GM13976 (cell line): Measurements from ENCODE around the gene TACC2.

ENCODE experiments used
- DNase-seq: peaks from one replicate; pipeline ENCODE4 v3.0.0; 2012; ENCODE audit warnings: low spot score
- CTCF ChIP-seq: IDR thresholded peaks from 2 replicates; pipeline ENCODE4 v1.5.1; 2012; ENCODE audit warnings: borderline replicate concordance, mild to moderate bottlenecking; ENCODE audit not compliant: insufficient read depth; ENCODE audit errors: extremely low read depth, missing control alignments, control extremely low read depth
- in situ Hi-C: fragments of 300-500 bp; cut with MboI; formaldehyde crosslinking; loops from one replicate; pipeline ENCODE4 v1.12.0; 2022; ENCODE audit warnings: low sequenced_read_pairs, mixed read lengths, inconsistent platforms; ENCODE audit not compliant: unreplicated experiment

Gene TACC2

GRCh38 chr10:122251459-122252255 is 262.7 kb downstream of the TACC2 start:
- no peak for DNase-seq
- no peak for TF ChIP-seq CTCF
- in situ Hi-C loops, result no loop called here

- no peak for TF ChIP-seq CTCF
- DNase-seq, result no peak
- in situ Hi-C loops, result no loop called here
Observed at GRCh38 chr10:122252805-122253204, 263.8 kb downstream of the TACC2 start.

- in situ Hi-C loops, result no loop called here
- no peak for DNase-seq
- TF ChIP-seq CTCF, result no peak
Observed at GRCh38 chr10:122253605-122254004, 264.6 kb downstream of the TACC2 start.

GRCh38 chr10:122254831-122255230 is 265.9 kb downstream of the TACC2 start:
- in situ Hi-C loops, result no loop called here
- TF ChIP-seq CTCF, result no peak
- DNase-seq, result no peak

GRCh38 chr10:122255509-122256301 is 266.7 kb downstream of the TACC2 start:
- no peak for TF ChIP-seq CTCF
- in situ Hi-C loops, result no loop called here
- no peak for DNase-seq

GRCh38 chr10:122257041-122257440 is 268.1 kb downstream of the TACC2 start:
- in situ Hi-C loops, result no loop called here
- no peak for DNase-seq
- TF ChIP-seq CTCF, result no peak
